ENCODE results near the gene FTO.

The FTO gene

DNA sequence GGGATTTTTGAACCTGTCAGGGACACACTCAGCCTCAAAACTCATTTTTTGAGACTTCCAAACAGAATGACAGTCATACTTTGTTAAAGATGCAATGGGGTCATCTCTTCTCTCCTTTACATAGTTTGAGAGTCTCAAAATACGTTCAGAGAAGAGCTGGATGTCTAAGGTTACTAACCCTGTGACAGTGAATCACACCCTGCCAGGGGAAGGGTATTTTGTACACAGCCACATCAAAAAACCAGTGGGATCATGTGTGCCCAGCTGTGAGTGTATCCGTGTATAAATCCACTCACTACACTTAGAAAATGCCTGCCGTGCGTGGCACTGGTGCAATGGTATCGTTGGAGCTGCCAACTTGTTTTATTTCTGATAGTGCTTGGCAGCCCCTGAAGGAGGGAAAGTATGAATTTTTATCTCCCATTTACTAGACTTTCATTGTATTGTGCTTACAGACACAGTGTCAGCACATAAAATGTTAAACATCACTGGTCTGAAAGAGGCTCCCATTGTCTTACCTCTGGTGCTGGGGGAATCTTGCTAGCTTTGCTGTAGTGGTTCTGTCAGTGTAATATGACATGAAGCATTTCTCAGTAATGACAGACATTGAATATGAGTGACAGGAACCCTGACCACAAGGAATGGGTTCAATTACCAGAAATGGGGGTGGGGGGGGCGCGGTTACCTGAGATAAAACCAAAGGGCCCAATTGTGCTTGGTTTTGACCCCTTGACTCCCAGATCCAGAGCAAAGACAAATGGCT, 256.3 kb downstream of the FTO start:
- no peaks in the 10 kb centered on the region for H3K27me3 ChIP-seq (ENCODE audit: low read length)
- no peaks in the 10 kb centered on the region for H4K20me1 ChIP-seq (ENCODE audit: low read depth, low read length)
- H3K27ac ChIP-seq (ENCODE audit: low read depth, low read length), result no peak overlapping the region
- no peak overlapping the region for H3K4me3 ChIP-seq (ENCODE audit: insufficient read depth, low read length, poor library complexity, severe bottlenecking)
- no peaks in the 10 kb centered on the region for H3K79me2 ChIP-seq (ENCODE audit: insufficient read depth, low read length)
- H2AFZ ChIP-seq (ENCODE audit: low read depth, low read length, severe bottlenecking), result no peak overlapping the region
- H3K9me3 ChIP-seq (ENCODE audit: insufficient read depth, low read length), result no peaks in the 10 kb centered on the region
- no peaks in the 10 kb centered on the region for H3K36me3 ChIP-seq (ENCODE audit: low read length)
- H3K4me2 ChIP-seq (ENCODE audit: low read depth, low read length, poor library complexity, severe bottlenecking), result no peak overlapping the region
- no peak overlapping the region for H3K9ac ChIP-seq (ENCODE audit: low read length)
- no peak for TF ChIP-seq EZH2phosphoT487 (conservative IDR thresholded peaks at IDR 0.05; ENCODE audit: low read length)
- no peak for TF ChIP-seq CTCF (IDR thresholded peaks at IDR 0.05; ENCODE audit: insufficient read depth, low read length, poor library complexity, severe bottlenecking)
- H3K9me2 ChIP-seq (replicated peaks; ENCODE audit: insufficient read depth, low read length), result no peaks in the 10 kb centered on the region
- no peaks in the 10 kb centered on the region for H3F3A ChIP-seq (ENCODE audit: insufficient read depth)

DNA sequence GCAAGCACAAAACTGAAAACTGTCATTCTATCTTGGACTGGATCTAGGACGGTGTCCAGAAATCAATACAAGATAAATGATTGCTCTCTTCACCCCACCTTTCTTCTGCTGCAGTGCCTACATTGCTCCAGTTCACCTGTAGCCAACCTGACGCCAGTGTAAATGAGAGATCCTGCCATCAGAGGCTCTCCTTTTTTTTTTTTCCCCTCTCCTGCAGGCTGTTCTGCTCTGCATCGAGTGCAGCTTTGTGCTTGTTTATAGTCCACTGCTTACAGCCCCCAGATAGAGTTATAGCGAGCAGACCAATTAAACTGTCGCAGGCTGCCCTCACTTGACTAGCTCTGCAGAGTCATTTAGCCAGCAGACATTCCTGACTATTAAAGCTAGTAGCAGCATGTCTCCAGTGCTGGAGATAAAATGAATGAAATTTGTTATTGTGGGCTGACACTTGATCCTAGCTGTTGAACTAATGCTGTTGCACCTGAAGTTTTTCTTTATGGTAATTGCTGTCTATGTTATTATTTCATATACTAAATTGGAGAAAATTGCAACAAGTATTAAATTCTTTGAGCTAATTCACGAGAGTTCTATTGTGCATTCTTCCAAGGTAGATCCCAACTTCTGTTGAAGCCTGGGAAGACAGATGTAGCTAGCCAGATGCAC, 257.1 kb downstream of the FTO start:
- TF ChIP-seq CTCF (IDR thresholded peaks at IDR 0.05; ENCODE audit: insufficient read depth, low read length, poor library complexity, severe bottlenecking), result no peak
- no peak for TF ChIP-seq EZH2phosphoT487 (conservative IDR thresholded peaks at IDR 0.05; ENCODE audit: low read length)
- no peaks in the 10 kb centered on the region for H3K27me3 ChIP-seq (ENCODE audit: low read length)
- H3K9me2 ChIP-seq (replicated peaks; ENCODE audit: insufficient read depth, low read length), result no peaks in the 10 kb centered on the region
- no peaks in the 10 kb centered on the region for H4K20me1 ChIP-seq (ENCODE audit: low read depth, low read length)
- no peak overlapping the region for H3K4me2 ChIP-seq (ENCODE audit: low read depth, low read length, poor library complexity, severe bottlenecking)
- no peaks in the 10 kb centered on the region for H3K9me3 ChIP-seq (ENCODE audit: insufficient read depth, low read length)
- H2AFZ ChIP-seq (ENCODE audit: low read depth, low read length, severe bottlenecking), result no peak overlapping the region
- no peak overlapping the region for H3K27ac ChIP-seq (ENCODE audit: low read depth, low read length)
- no peaks in the 10 kb centered on the region for H3K79me2 ChIP-seq (ENCODE audit: insufficient read depth, low read length)
- no peaks in the 10 kb centered on the region for H3K36me3 ChIP-seq (ENCODE audit: low read length)
- H3K4me3 ChIP-seq (ENCODE audit: insufficient read depth, low read length, poor library complexity, severe bottlenecking), result no peak overlapping the region
- no peaks in the 10 kb centered on the region for H3F3A ChIP-seq (ENCODE audit: insufficient read depth)
- no peak overlapping the region for H3K9ac ChIP-seq (ENCODE audit: low read length)

GRCh38 chr16:53962041-53962440, 258.1 kb downstream of the FTO start:
- no peaks in the 10 kb centered on the region for H4K20me1 ChIP-seq (ENCODE audit: low read depth, low read length)
- H3F3A ChIP-seq (ENCODE audit: insufficient read depth), result no peaks in the 10 kb centered on the region
- no peak overlapping the region for H3K4me3 ChIP-seq (ENCODE audit: insufficient read depth, low read length, poor library complexity, severe bottlenecking)
- H2AFZ ChIP-seq (ENCODE audit: low read depth, low read length, severe bottlenecking), result no peak overlapping the region
- H3K27me3 ChIP-seq (ENCODE audit: low read length), result no peaks in the 10 kb centered on the region
- H3K4me2 ChIP-seq (ENCODE audit: low read depth, low read length, poor library complexity, severe bottlenecking), result no peak overlapping the region
- H3K27ac ChIP-seq (ENCODE audit: low read depth, low read length), result no peak overlapping the region
- no peaks in the 10 kb centered on the region for H3K9me3 ChIP-seq (ENCODE audit: insufficient read depth, low read length)
- H3K9me2 ChIP-seq (replicated peaks; ENCODE audit: insufficient read depth, low read length), result no peaks in the 10 kb centered on the region
- H3K36me3 ChIP-seq (ENCODE audit: low read length), result no peaks in the 10 kb centered on the region
- H3K9ac ChIP-seq (ENCODE audit: low read length), result no peak overlapping the region
- no peaks in the 10 kb centered on the region for H3K79me2 ChIP-seq (ENCODE audit: insufficient read depth, low read length)
- TF ChIP-seq EZH2phosphoT487 (conservative IDR thresholded peaks at IDR 0.05; ENCODE audit: low read length), result no peak
- no peak for TF ChIP-seq CTCF (IDR thresholded peaks at IDR 0.05; ENCODE audit: insufficient read depth, low read length, poor library complexity, severe bottlenecking)
